Uterus (tissue), 4 donors: Measurements from ENCODE around the gene EIF4E2. TPM values are rescaled to one million over a fixed set of nuclear protein-coding genes. Genes with fewer than 3 reads are reported as not detected.

Experiments used
- DNase-seq, 2 donors: peaks; one replicate each; pipeline ENCODE4 v3.0.0-alpha.2; 2019 to 2020
- H3K27ac ChIP-seq, 2 donors: fragments of 200-600 bp; sonication (generic); 1 replicate in 1 of 2; 2 replicates in 1 of 2; pipeline ENCODE4 v1.5.1; 2016 to 2018
- H3K27me3 ChIP-seq, 2 donors: fragments of 200-600 bp; sonication (generic); one replicate each; pipeline ENCODE4 v1.5.1; 2018 to 2019; ENCODE audit warnings: control low read depth in 1 of 2
- H3K36me3 ChIP-seq, 2 donors: fragments of 200-600 bp; sonication (generic); one replicate each; pipeline ENCODE4 v1.5.1; 2019; ENCODE audit warnings: control low read depth in 1 of 2
- H3K4me1 ChIP-seq, 2 donors: fragments of 200-600 bp; sonication (generic); one replicate each; pipeline ENCODE4 v1.5.1; 2018 to 2019; ENCODE audit warnings: control low read depth in 1 of 2
- H3K4me3 ChIP-seq, 2 donors: fragments of 200-600 bp; sonication (generic); 1 replicate in 1 of 2; 2 replicates in 1 of 2; pipeline ENCODE4 v1.5.1; 2018 to 2019; ENCODE audit warnings: mild to moderate bottlenecking in 1 of 2
- H3K9me3 ChIP-seq, 2 donors: fragments of 200-600 bp; sonication (generic); one replicate each; pipeline ENCODE4 v1.5.1; 2019; ENCODE audit warnings: control low read depth in 1 of 2
- POLR2A ChIP-seq, 2 donors: fragments of 450-650 bp; IDR thresholded peaks; one replicate each; pipeline ENCODE4 v1.6.1; 2016; ENCODE audit warnings: antibody characterized with exemption in 2 of 2, mild to moderate bottlenecking in 1 of 2, moderate library complexity in 1 of 2
- intact Hi-C: fragments of 100-400 bp; cut with DNase I; formaldehyde crosslinking; loops from one replicate; pipeline ENCODE4 v1.15.1; 2023; ENCODE audit warnings: low total_unique reads
- total RNA-seq, 4 donors: library from RNA; depleted of rRNA in 3 of 4; stranded (reverse); fragments of >200 nt in 3 of 4; gene quantifications; one replicate each; pipeline versions ENCODE4 v1.1.0 to v1.2.4, GENCODE V29; 2014 to 2023
- TF ChIP-seq, protein P1 (sequence below), 4 experiments: fragments of 200-600 bp in 2 of 4; fragments of 450-650 bp in 2 of 4; sonication (generic) in 2 of 4; IDR thresholded peaks; one replicate each; pipeline ENCODE4 v1.5.1; 2016 to 2019; ENCODE audit warnings: antibody characterized with exemption in 4 of 4, mild to moderate bottlenecking in 2 of 4, moderate library complexity in 1 of 4
- donor health status: DM: yes; HTN: yes; CAD: no.

Gene EIF4E2
- total RNA-seq, 4 donors from 2014 or later: 24.3 to 195 (median 56.6) TPM

DNA sequence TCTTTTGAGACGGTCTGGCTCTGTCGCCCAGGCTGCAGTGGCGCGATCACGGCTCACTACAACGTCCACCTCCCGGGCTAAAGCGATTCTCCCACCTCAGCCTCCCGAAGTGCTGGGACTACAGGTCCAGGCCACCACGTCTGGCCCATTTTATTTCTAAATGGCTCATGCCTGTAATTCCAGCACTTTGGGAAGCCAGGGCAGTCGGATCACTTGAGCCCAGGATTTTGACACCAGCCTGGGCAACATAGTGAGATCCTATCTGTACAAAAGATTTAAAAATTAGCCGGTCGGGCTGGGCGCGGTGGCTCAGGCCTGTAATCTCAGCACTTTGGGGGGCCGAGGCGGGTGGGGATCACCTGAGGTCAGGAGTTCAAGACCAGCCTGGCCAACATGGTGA, 56.5 kb downstream of the EIF4E2 start:
- H3K36me3 ChIP-seq: no peaks in the 10 kb centered on the region
- no peaks in the 10 kb centered on the region for H3K27me3 ChIP-seq
- TF ChIP-seq, protein P1, sequence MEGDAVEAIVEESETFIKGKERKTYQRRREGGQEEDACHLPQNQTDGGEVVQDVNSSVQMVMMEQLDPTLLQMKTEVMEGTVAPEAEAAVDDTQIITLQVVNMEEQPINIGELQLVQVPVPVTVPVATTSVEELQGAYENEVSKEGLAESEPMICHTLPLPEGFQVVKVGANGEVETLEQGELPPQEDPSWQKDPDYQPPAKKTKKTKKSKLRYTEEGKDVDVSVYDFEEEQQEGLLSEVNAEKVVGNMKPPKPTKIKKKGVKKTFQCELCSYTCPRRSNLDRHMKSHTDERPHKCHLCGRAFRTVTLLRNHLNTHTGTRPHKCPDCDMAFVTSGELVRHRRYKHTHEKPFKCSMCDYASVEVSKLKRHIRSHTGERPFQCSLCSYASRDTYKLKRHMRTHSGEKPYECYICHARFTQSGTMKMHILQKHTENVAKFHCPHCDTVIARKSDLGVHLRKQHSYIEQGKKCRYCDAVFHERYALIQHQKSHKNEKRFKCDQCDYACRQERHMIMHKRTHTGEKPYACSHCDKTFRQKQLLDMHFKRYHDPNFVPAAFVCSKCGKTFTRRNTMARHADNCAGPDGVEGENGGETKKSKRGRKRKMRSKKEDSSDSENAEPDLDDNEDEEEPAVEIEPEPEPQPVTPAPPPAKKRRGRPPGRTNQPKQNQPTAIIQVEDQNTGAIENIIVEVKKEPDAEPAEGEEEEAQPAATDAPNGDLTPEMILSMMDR (IDR thresholded peaks at IDR 0.05): no peak
- no peak for TF ChIP-seq POLR2A (IDR thresholded peaks at IDR 0.05)
- intact Hi-C loops: loop anchor here (10.0 kb wide), 2 partner anchors 648 to 748 kb away; partner anchors contain the start of genes ATG16L1 and DGKD
- H3K4me1 ChIP-seq: no peaks in the 10 kb centered on the region
- no peak for DNase-seq
- no peak overlapping the region for H3K27ac ChIP-seq
- H3K9me3 ChIP-seq: no peaks in the 10 kb centered on the region
- no peak overlapping the region for H3K4me3 ChIP-seq

DNA sequence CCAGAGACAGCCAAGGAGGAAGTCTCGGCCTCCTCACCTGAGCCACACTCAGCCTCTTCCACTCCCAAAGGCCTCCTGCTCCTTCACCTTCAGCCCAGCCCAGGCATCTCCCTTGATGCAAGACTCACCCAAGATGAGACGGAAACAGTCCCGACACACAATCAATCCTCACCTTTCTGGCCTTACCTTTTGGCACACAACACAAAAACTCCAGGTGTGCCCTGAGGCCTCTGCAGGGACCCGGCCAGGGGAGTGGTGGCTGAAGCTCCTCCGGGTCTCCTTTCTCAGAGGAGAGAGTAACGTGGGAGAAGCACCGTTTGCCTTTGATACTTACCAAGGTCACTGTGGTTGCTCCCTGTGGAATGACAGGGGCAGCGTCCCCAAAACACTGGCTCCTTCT, 59.1 kb downstream of the EIF4E2 start:
- TF ChIP-seq POLR2A (IDR thresholded peaks at IDR 0.05): no peak
- TF ChIP-seq, protein P1 (IDR thresholded peaks at IDR 0.05): no peak
- H3K36me3 ChIP-seq: no peaks in the 10 kb centered on the region
- H3K4me1 ChIP-seq: no peaks in the 10 kb centered on the region
- H3K27me3 ChIP-seq: no peaks in the 10 kb centered on the region
- no peak overlapping the region for H3K4me3 ChIP-seq
- no peak for DNase-seq
- no peak overlapping the region for H3K27ac ChIP-seq
- H3K9me3 ChIP-seq: no peaks in the 10 kb centered on the region
- intact Hi-C loops: loop anchor here (10.0 kb wide), 3 partner anchors 55 to 745 kb away; partner anchors contain the start of genes ATG16L1 and DGKD

DNA sequence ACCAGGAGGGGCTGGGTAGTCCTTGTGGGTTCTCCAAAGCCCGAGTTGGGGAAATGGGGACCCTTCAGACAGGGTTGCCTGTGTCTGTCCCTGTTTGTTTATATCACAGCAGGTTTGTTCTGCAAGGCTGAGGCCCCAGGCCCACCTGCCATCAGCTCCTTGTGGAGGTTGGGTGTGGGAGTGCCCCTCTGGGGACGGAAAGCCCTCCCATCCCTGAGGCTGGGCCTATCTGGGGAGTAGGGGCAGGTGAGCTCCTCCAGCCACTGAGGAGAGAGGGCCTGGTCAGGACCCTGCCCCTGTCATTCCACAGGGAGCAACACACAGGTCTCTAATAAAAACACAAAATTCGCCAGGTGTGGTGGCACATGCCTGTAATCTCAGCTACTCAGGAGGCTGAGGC, 59.6 kb downstream of the EIF4E2 start:
- no peak for DNase-seq
- no peaks in the 10 kb centered on the region for H3K27me3 ChIP-seq
- no peak overlapping the region for H3K27ac ChIP-seq
- no peaks in the 10 kb centered on the region for H3K9me3 ChIP-seq
- no peaks in the 10 kb centered on the region for H3K4me1 ChIP-seq
- H3K36me3 ChIP-seq: no peaks in the 10 kb centered on the region
- no peak overlapping the region for H3K4me3 ChIP-seq
- TF ChIP-seq POLR2A (IDR thresholded peaks at IDR 0.05): no peak
- TF ChIP-seq, protein P1 (IDR thresholded peaks at IDR 0.05): no peak
- intact Hi-C loops: loop anchor here (10.0 kb wide), 1 partner anchor 55 kb away; no protein-coding TSS in a partner anchor

DNA sequence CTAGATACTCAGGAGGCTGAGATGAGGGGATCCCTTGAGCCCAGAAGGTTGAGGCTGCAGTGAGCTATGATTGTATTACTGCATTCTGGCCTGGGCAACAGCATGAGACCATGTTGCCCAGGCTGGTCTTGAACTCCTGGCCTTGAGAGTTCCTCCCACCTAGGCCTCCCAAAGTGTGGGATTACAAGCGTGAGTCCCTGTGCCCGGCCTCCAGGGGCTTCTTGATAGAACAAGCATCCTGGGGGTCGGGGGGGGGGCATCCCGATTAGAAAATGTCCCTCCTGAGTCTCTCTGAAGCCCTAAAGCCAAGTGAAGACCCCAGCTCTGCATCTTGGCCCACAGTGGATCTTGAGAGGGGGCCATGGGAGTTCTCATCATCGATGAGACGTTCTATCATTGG, 60.6 kb downstream of the EIF4E2 start:
- intact Hi-C loops: loop anchor here (10.0 kb wide), 1 partner anchor 54 kb away; no protein-coding TSS in a partner anchor
- H3K27me3 ChIP-seq: no peaks in the 10 kb centered on the region
- no peaks in the 10 kb centered on the region for H3K9me3 ChIP-seq
- H3K27ac ChIP-seq: no peak overlapping the region
- H3K4me1 ChIP-seq: no peaks in the 10 kb centered on the region
- TF ChIP-seq, protein P1 (IDR thresholded peaks at IDR 0.05): no peak
- no peak for TF ChIP-seq POLR2A (IDR thresholded peaks at IDR 0.05)
- H3K4me3 ChIP-seq: no peak overlapping the region
- DNase-seq: no peak
- H3K36me3 ChIP-seq: no peaks in the 10 kb centered on the region

DNA sequence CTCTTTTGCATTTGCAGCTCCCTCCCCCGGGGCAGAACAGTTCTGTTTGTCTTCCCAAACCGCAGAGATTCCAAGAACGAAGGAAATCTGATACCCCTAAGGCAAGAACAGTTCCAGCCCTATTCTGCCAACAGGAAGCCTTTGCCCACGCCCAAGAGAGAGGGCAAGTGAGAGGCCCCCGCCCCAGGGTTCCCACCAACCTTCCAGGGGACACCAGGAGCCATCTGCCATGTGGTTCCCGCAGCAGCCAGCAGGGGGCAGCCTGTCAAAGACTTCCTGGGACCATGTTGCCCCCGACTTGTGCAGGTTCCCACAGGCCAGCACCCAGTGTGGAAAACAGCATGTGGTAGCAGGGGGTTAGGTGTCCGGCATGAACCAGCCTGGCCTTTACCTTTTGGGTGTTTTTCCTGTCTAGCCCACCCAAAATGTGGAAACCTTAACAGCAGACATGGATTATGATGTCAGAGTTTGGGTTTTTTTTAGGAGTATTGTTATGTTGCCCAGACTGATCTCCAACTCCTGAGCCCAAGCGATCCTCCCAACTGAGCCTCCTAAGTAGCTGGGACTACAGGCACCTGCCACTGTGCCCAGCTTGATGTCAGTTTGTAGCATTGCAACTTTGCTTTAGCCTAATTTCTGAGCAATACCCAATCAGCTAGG, 61.2 kb downstream of the EIF4E2 start:
- H3K9me3 ChIP-seq: no peaks in the 10 kb centered on the region
- H3K4me1 ChIP-seq: no peaks in the 10 kb centered on the region
- no peak overlapping the region for H3K27ac ChIP-seq
- H3K4me3 ChIP-seq: no peak overlapping the region
- TF ChIP-seq, protein P1 (IDR thresholded peaks at IDR 0.05): peak; percentile 53 to 80 (median 68)
- TF ChIP-seq POLR2A (IDR thresholded peaks at IDR 0.05): no peak
- intact Hi-C loops: loop anchor here (10.0 kb wide), 1 partner anchor 53 kb away; no protein-coding TSS in a partner anchor
- peak; percentile 68 to 71 for DNase-seq
- H3K27me3 ChIP-seq: no peaks in the 10 kb centered on the region
- no peaks in the 10 kb centered on the region for H3K36me3 ChIP-seq
